Stimulated activated effector memory CD8-positive, alpha-beta T cell treated with anti-CD3 and anti-CD28 coated beads, Interleukin-12 subunit alpha, Interleukin-12 subunit beta, amount 100 ng/mL, for 72 hours (primary cell): Measurements from ENCODE around the gene NMNAT2.

Experiments used
- ATAC-seq: fragments of 150-1000 bp; cut with Tn5 transposase; 2 replicates; pipeline ENCODE4 v1.10.0; 2021
- DNase-seq, 2 donors: peaks; one replicate each; pipeline ENCODE4 v3.0.0; 2021 to 2022; ENCODE audit warnings: low spot score in 2 of 2
- H3K27ac Mint-ChIP-seq: one replicate; pipeline ENCODE4 v1.8.0; 2022; ENCODE audit warnings: mild to moderate bottlenecking, mixed read lengths
- H3K36me3 Mint-ChIP-seq: one replicate; pipeline ENCODE4 v1.8.0; 2022; ENCODE audit warnings: mild to moderate bottlenecking, mixed read lengths
- H3K4me1 Mint-ChIP-seq: one replicate; pipeline ENCODE4 v1.8.0; 2022; ENCODE audit warnings: mixed read lengths
- H3K4me3 Mint-ChIP-seq: one replicate; pipeline ENCODE4 v1.8.0; 2022; ENCODE audit warnings: mild to moderate bottlenecking, mixed read lengths
- H3K9me3 Mint-ChIP-seq: one replicate; pipeline ENCODE4 v1.8.0; 2022; ENCODE audit warnings: mixed read lengths

NMNAT2 gene

GRCh38 chr1:183361081-183361480, 57.1 kb downstream of the NMNAT2 start:
- Mint-ChIP-seq H3K4me3 (no peak overlapping the region), H3K27ac (no peak overlapping the region), H3K36me3 (no peaks in the 10 kb centered on the region), H3K9me3 (no peaks in the 10 kb centered on the region), H3K4me1 (no peaks in the 10 kb centered on the region)
- DNase-seq (no peak), ATAC-seq (no peak)

GRCh38 chr1:183360473-183360872, 57.7 kb downstream of the NMNAT2 start:
- no peak for DNase-seq
- H3K4me3 Mint-ChIP-seq: no peak overlapping the region
- no peaks in the 10 kb centered on the region for H3K36me3 Mint-ChIP-seq
- H3K9me3 Mint-ChIP-seq: no peaks in the 10 kb centered on the region
- no peaks in the 10 kb centered on the region for H3K4me1 Mint-ChIP-seq
- ATAC-seq: no peak
- H3K27ac Mint-ChIP-seq: no peak overlapping the region

- Mint-ChIP-seq H3K36me3 (no peaks in the 10 kb centered on the region), H3K27ac (no peak overlapping the region), H3K9me3 (no peaks in the 10 kb centered on the region), H3K4me1 (no peaks in the 10 kb centered on the region), H3K4me3 (no peak overlapping the region)
- DNase-seq: no peak
- no peak for ATAC-seq
These were observed 61.5 kb downstream of the NMNAT2 start for GRCh38 chr1:183356534-183357182.

- no peaks in the 10 kb centered on the region for H3K36me3 Mint-ChIP-seq
- ATAC-seq (no peak), DNase-seq (no peak)
- no peak overlapping the region for H3K27ac Mint-ChIP-seq
- H3K9me3 Mint-ChIP-seq: no peaks in the 10 kb centered on the region
- H3K4me3 Mint-ChIP-seq: no peak overlapping the region
- no peaks in the 10 kb centered on the region for H3K4me1 Mint-ChIP-seq
These were observed 62.4 kb downstream of the NMNAT2 start for GRCh38 chr1:183355797-183356196.

- ATAC-seq: no peak
- no peaks in the 10 kb centered on the region for H3K9me3 Mint-ChIP-seq
- no peaks in the 10 kb centered on the region for H3K36me3 Mint-ChIP-seq
- no peak overlapping the region for H3K27ac Mint-ChIP-seq
- no peak for DNase-seq
- H3K4me1 Mint-ChIP-seq: no peaks in the 10 kb centered on the region
- H3K4me3 Mint-ChIP-seq: no peak overlapping the region
These were observed 63.0 kb downstream of the NMNAT2 start for GRCh38 chr1:183355181-183355580.

- DNase-seq (no peak), ATAC-seq (no peak)
- Mint-ChIP-seq H3K36me3 (no peaks in the 10 kb centered on the region), H3K4me3 (no peak overlapping the region), H3K27ac (no peak overlapping the region), H3K9me3 (no peaks in the 10 kb centered on the region), H3K4me1 (no peaks in the 10 kb centered on the region)
These were observed 64.6 kb downstream of the NMNAT2 start for GRCh38 chr1:183353597-183353996.

GRCh38 chr1:183349201-183349711, 68.9 kb downstream of the NMNAT2 start:
- no peak for ATAC-seq
- Mint-ChIP-seq H3K27ac (no peak overlapping the region), H3K9me3 (no peaks in the 10 kb centered on the region), H3K36me3 (no peaks in the 10 kb centered on the region), H3K4me1 (no peaks in the 10 kb centered on the region), H3K4me3 (no peak overlapping the region)
- DNase-seq: no peak

- Mint-ChIP-seq H3K36me3 (no peaks in the 10 kb centered on the region), H3K27ac (no peak overlapping the region), H3K9me3 (no peaks in the 10 kb centered on the region), H3K4me1 (no peaks in the 10 kb centered on the region), H3K4me3 (no peak overlapping the region)
- DNase-seq (no peak), ATAC-seq (no peak)
These were observed 71.9 kb downstream of the NMNAT2 start for GRCh38 chr1:183346276-183346732.

- Mint-ChIP-seq H3K4me3 (no peak overlapping the region), H3K4me1 (no peaks in the 10 kb centered on the region), H3K9me3 (no peaks in the 10 kb centered on the region), H3K36me3 (no peaks in the 10 kb centered on the region), H3K27ac (no peak overlapping the region)
- ATAC-seq: no peak
- no peak for DNase-seq
These were observed 78.5 kb downstream of the NMNAT2 start for GRCh38 chr1:183339556-183340167.

GRCh38 chr1:183331091-183331742, 87.0 kb downstream of the NMNAT2 start:
- Mint-ChIP-seq H3K9me3 (no peaks in the 10 kb centered on the region), H3K4me1 (no peaks in the 10 kb centered on the region), H3K36me3 (no peaks in the 10 kb centered on the region), H3K27ac (no peak overlapping the region), H3K4me3 (no peak overlapping the region)
- ATAC-seq (no peak), DNase-seq (no peak)

GRCh38 chr1:183330335-183330734, 87.8 kb downstream of the NMNAT2 start:
- no peak overlapping the region for H3K4me3 Mint-ChIP-seq
- ATAC-seq (no peak), DNase-seq (no peak)
- no peaks in the 10 kb centered on the region for H3K36me3 Mint-ChIP-seq
- H3K9me3 Mint-ChIP-seq: no peaks in the 10 kb centered on the region
- H3K27ac Mint-ChIP-seq: no peak overlapping the region
- no peaks in the 10 kb centered on the region for H3K4me1 Mint-ChIP-seq

- DNase-seq (no peak), ATAC-seq (no peak)
- Mint-ChIP-seq H3K36me3 (no peaks in the 10 kb centered on the region), H3K4me1 (no peaks in the 10 kb centered on the region), H3K9me3 (no peaks in the 10 kb centered on the region), H3K4me3 (no peak overlapping the region), H3K27ac (no peak overlapping the region)
These were observed 89.8 kb downstream of the NMNAT2 start for GRCh38 chr1:183328371-183328770.

GRCh38 chr1:183327434-183328290, 90.5 kb downstream of the NMNAT2 start:
- Mint-ChIP-seq H3K27ac (no peak overlapping the region), H3K4me3 (no peak overlapping the region), H3K9me3 (no peaks in the 10 kb centered on the region), H3K4me1 (no peaks in the 10 kb centered on the region), H3K36me3 (no peaks in the 10 kb centered on the region)
- DNase-seq: no peak
- ATAC-seq: no peak

- ATAC-seq (no peak), DNase-seq (no peak)
- Mint-ChIP-seq H3K36me3 (no peaks in the 10 kb centered on the region), H3K27ac (no peak overlapping the region), H3K4me1 (no peaks in the 10 kb centered on the region), H3K4me3 (no peak overlapping the region), H3K9me3 (no peaks in the 10 kb centered on the region)
These were observed 94.1 kb downstream of the NMNAT2 start for GRCh38 chr1:183323849-183324683.
